Tibial artery (tissue), 4 donors: ENCODE results near the gene RIC1.

Experiments used
- DNase-seq, 2 donors: peaks; one replicate each; pipeline ENCODE4 v3.0.0-alpha.2; 2019
- H3K27ac ChIP-seq, 2 donors: fragments of 200-600 bp; sonication (generic) in 1 of 2; 1 replicate in 1 of 2; 2 replicates in 1 of 2; pipeline ENCODE4 v1.5.1; 2018 to 2019; ENCODE audit warnings: mild to moderate bottlenecking in 1 of 2
- H3K27me3 ChIP-seq, 2 donors: fragments of 200-600 bp; sonication (generic) in 1 of 2; one replicate each; pipeline versions ENCODE4 v1.5.1 to v1.6.0; 2016 to 2019
- H3K36me3 ChIP-seq, 3 donors: fragments of 200-600 bp; sonication (generic) in 2 of 3; one replicate each; pipeline ENCODE4 v1.5.1; 2016 to 2019; ENCODE audit warnings: mild to moderate bottlenecking in 2 of 3
- H3K4me1 ChIP-seq, 4 donors: fragments of 200-600 bp; sonication (generic) in 2 of 4; 1 replicate in 3 of 4; 2 replicates in 1 of 4; pipeline ENCODE4 v1.5.1; 2016 to 2019
- H3K4me3 ChIP-seq, 2 donors: fragments of 200-600 bp; sonication (generic) in 1 of 2; 1 replicate in 1 of 2; 2 replicates in 1 of 2; pipeline ENCODE4 v1.5.1; 2018 to 2019; ENCODE audit warnings: mild to moderate bottlenecking in 2 of 2
- H3K9me3 ChIP-seq, 3 donors: fragments of 200-600 bp; sonication (generic) in 1 of 3; one replicate each; pipeline ENCODE4 v1.5.1; 2016 to 2019
- CTCF ChIP-seq, 2 experiments: fragments of 200-600 bp in 1 of 2; fragments of 450-650 bp in 1 of 2; IDR thresholded peaks; one replicate each; pipeline ENCODE4 v1.5.1; 2017 to 2019; ENCODE audit warnings: antibody characterized with exemption in 2 of 2, mild to moderate bottlenecking in 1 of 2, moderate library complexity in 1 of 2
- intact Hi-C: fragments of 100-400 bp; cut with DNase I; formaldehyde crosslinking; loops from one replicate; pipeline ENCODE4 v1.15.0; 2023; ENCODE audit warnings: low total_unique reads

The RIC1 gene

DNA sequence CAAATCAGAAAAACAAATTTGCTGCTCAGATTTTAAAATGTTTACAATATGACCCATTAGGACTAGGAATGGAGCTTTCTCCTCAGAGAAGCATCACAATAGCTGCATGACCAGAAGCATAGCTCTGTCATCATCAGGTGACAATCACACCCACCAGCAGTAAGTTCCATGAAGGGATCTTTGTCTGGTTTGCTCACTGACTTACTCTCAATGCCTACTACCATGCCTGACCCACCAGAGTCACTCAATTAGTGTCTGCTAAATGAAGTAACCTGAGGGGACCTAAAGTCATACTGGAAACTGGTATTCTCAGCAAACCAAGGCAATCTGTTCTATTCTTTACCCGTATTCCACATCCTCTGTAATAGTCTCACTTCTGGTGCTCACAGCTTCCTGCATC is 196.3 kb downstream of the RIC1 start:
- Histone ChIP-seq H3K36me3 (peaks cover 6 to 39% (median 23%) of the 10 kb centered on the region in 3 donors), H3K4me3 (no peak overlapping the region), H3K27ac (no peak overlapping the region), H3K9me3 (no peaks in the 10 kb centered on the region), H3K4me1 (no peaks in the 10 kb centered on the region), H3K27me3 (no peaks in the 10 kb centered on the region)
- intact Hi-C loops: no loop called here
- TF ChIP-seq CTCF (IDR thresholded peaks at IDR 0.05): no peak
- no peak for DNase-seq
